ENCODE results near the gene IFT172. TPM values are rescaled to one million over a fixed set of nuclear protein-coding genes. Genes with fewer than 3 reads are reported as not detected.
"Not testable (repeated sequence)": the region's sequence is repeated elsewhere in the genome, so short reads cannot be mapped to it uniquely, and the experiment has no call there.

IFT172 gene
- total RNA-seq, 1 donor from 2014 or later = 12.4 TPM

DNA sequence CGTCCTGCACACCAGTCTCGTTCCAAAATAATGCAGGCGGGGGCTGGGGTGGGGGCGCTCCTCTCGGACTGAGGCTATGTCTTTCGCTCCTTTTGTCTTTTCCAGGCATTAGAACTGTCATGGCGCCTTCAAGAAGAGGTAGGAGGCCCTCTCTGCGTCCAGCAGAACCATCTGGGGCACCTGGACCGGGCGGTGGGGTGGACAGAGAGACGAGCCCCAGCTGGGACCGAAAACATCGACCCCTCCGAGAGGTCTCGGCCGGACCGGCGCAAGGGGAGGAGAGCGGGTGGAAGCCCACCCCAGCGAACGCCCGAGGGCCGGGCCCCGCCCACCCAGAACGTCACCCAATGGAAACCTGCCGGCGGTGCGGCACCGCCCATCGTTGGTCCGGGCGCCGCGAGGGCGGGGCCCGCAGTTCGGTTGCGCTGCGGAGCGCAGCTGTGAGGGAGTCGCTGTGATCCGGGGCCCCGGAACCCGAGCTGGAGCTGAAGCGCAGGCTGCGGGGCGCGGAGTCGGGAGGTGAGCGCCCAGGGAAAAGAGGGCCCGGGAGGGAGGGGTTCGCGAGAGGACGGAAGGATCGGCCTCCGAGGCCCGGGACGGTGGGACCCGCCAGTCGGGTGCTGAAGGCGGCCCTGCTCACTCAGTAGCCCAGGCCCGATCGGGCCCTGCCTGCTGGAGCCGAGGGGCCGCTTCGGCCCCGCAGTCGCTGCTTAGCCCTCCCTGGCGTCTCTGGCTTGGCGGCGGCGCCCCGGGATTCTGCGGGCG lies 61.1 kb downstream of the IFT172 start, which contains the start of gene NRBP1:
NRBP1 (plus strand) TSS at position 419 of the 765 bp plus-strand sequence. CDS start 4,643 bp downstream, outside the sequence.
- Mint-ChIP-seq H3K4me1 (peaks cover 28% of the 10 kb centered on the region), H3K4me3 (peak within 1 kb of the TSS; percentile 97), H3K9me3 (no peaks in the 10 kb centered on the region), H3K27ac (peak within 1 kb of the TSS; percentile 99), H3K27me3 (peaks cover 2% of the 10 kb centered on the region), H3K36me3 (ENCODE audit: low read depth) (peaks cover 10% of the 10 kb centered on the region)
- DNase-seq = peak; percentile 99
- intact Hi-C loops (cut with micrococcal nuclease) = loop anchor here (1.0 to 5.0 kb wide), 9 partner anchors 19 to 964 kb away; partner anchors contain the start of genes CAD, EIF2B4, FOSL2 and GTF3C2

DNA sequence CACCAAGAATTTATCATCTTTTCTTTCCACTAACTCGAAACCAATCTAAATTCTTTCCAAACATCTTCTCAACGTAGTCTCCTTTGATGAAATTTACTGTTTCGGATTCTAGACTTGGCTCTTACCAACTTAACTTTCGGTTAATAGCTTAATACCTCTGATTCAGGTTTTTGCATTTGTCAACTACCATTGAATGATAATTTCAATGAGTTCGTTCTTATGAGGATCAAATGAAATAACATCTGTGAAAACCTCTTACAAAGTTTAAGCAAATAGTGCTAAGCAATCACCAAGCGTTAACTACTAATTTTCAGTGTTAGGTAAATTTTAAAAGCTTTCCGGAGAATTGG lies 61.7 kb downstream of the IFT172 start:
- intact Hi-C loops (cut with micrococcal nuclease) = loop anchor here (1.0 to 5.0 kb wide), 9 partner anchors 19 to 965 kb away; partner anchors contain the start of genes CAD, EIF2B4, FOSL2 and GTF3C2
- Mint-ChIP-seq H3K4me1 (peaks cover 25% of the 10 kb centered on the region), H3K27me3 (peaks cover 2% of the 10 kb centered on the region), H3K9me3 (no peaks in the 10 kb centered on the region), H3K36me3 (ENCODE audit: low read depth) (peaks cover 5% of the 10 kb centered on the region), H3K27ac (peak overlapping the region; percentile 99), H3K4me3 (peak overlapping the region; percentile 97)
- no peak for DNase-seq

DNA sequence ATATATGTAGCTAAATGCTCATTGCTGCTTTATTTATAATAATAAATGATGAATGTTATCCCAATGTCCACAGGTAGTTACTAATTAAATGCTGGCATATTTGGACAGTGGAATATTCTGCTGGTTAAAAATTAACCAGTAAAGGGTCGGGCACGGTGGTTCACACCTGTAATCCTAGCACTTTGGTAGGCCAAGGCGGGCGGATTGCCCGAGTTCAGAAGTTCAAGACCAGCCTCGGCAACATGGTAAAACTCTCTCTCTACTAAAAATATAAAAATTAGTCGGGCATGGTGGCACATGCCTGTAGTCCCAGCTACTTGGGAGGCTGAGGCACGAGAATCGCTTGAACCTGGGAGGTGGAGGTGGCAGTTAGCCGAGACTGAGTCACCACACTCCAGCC lies 64.5 kb downstream of the IFT172 start:
- intact Hi-C loops (cut with micrococcal nuclease) = loop anchor here (5.0 kb wide), 2 partner anchors 208 to 257 kb away; partner anchors contain the start of gene CAD
- not testable (repeated sequence) for H3K36me3 Mint-ChIP-seq (ENCODE audit: low read depth); DNase-seq; H3K27ac Mint-ChIP-seq; H3K4me3 Mint-ChIP-seq; H3K9me3 Mint-ChIP-seq; H3K27me3 Mint-ChIP-seq
- peaks cover 15% of the 10 kb centered on the region for H3K4me1 Mint-ChIP-seq

DNA sequence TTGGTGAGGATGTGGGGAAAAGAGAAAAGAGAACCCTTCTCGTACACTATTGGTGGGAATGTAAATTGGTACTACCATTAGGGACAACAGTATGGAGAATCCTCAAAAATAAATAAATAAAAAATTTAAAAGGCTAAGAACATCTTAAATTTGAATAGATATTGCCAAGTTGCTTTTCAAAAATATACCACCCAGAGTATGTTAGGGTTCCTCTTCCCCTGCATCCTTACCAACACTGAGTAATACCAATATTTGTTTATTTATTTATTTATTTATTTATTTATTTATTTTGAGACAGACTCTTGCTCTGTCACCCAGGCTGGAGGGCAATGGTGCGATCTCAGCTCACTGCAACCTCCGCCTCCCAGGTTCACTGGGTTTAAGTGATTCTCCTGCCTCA lies 66.6 kb downstream of the IFT172 start:
- intact Hi-C loops (cut with micrococcal nuclease) = no loop called here
- H3K36me3 Mint-ChIP-seq (ENCODE audit: low read depth) = no peaks in the 10 kb centered on the region
- no peaks in the 10 kb centered on the region for H3K9me3 Mint-ChIP-seq
- no peak overlapping the region for H3K4me3 Mint-ChIP-seq
- H3K27me3 Mint-ChIP-seq = peaks cover 7% of the 10 kb centered on the region
- H3K4me1 Mint-ChIP-seq = peaks cover 5% of the 10 kb centered on the region
- H3K27ac Mint-ChIP-seq = no peak overlapping the region
- DNase-seq = no peak

DNA sequence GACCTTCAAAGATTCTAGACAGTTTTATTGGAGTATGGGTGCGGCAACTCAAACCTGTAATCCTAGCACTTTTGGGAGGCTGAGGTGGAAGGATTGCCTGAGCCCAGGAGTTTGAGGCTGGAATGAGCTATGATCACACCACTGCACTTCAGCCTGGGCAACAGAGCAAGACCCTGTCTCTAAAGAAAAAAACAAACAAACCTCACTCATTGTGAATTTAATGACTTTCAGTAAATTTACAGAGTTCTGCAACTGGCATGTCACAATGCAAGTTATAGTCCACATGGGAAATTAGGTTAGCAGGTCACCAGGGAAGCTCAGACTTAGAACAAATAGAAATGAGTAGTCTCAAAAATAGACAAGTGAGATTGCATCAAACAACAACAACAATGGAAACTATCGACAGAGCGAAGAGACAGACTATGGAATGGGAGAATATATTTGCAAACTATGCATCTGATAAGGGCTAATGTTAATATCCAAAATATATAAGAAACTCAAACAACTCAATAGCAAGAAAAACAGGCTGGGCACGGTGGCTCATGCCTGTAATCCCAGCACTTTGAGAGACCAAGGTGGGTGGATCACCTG lies 67.8 kb downstream of the IFT172 start:
- H3K36me3 Mint-ChIP-seq (ENCODE audit: low read depth) = no peaks in the 10 kb centered on the region
- no peaks in the 10 kb centered on the region for H3K9me3 Mint-ChIP-seq
- intact Hi-C loops (cut with micrococcal nuclease) = no loop called here
- H3K4me3 Mint-ChIP-seq = no peak overlapping the region
- no peaks in the 10 kb centered on the region for H3K4me1 Mint-ChIP-seq
- no peak for DNase-seq
- H3K27me3 Mint-ChIP-seq = peaks cover 7% of the 10 kb centered on the region
- no peak overlapping the region for H3K27ac Mint-ChIP-seq

DNA sequence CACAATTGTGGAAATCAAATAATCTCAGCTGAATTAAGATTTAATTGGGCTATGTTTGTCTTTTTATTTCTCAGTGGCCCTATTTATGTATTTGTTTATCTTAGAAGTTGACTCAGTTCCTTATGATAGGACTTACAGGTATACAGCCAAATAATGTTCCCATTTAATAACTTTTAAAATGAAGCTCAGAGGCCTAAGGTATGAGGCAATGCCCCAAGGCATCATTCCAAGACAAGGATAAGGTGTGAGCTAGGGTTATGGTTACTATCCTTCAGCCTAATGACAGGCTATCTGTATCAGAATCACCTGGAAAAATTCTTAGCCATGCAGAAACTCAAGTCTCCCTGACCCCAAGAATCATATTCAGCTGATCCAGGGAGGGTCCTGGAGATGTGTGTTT lies 68.5 kb downstream of the IFT172 start:
- no peaks in the 10 kb centered on the region for H3K36me3 Mint-ChIP-seq (ENCODE audit: low read depth)
- no peaks in the 10 kb centered on the region for H3K4me1 Mint-ChIP-seq
- H3K27me3 Mint-ChIP-seq = peaks cover 7% of the 10 kb centered on the region
- H3K4me3 Mint-ChIP-seq = no peak overlapping the region
- DNase-seq = no peak
- intact Hi-C loops (cut with micrococcal nuclease) = no loop called here
- H3K27ac Mint-ChIP-seq = no peak overlapping the region
- H3K9me3 Mint-ChIP-seq = no peaks in the 10 kb centered on the region

DNA sequence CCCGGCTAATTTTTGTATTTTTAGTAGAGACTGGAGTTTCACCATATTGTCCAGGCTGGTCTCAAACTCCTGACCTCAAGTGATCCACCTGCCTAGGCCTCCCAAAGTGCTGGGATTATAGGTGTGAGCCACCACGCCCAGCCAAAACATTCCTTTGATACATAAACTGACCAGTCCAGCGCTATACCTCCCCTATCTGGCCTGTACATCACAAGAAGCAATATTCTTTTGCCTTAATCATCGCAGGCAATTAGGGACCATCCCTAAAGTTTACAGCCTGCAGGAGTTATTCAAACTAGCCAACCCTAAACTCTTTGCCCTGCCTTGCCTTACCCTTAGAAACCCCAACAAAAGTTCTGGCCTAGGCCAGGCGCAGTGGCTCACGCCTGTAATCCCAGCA lies 73.4 kb downstream of the IFT172 start:
- Mint-ChIP-seq H3K4me1 (peaks cover 4% of the 10 kb centered on the region), H3K27me3 (peaks cover 8% of the 10 kb centered on the region), H3K27ac (no peak overlapping the region), H3K9me3 (peaks cover 3% of the 10 kb centered on the region), H3K36me3 (ENCODE audit: low read depth) (no peaks in the 10 kb centered on the region), H3K4me3 (no peak overlapping the region)
- no peak for DNase-seq
- intact Hi-C loops (cut with micrococcal nuclease) = no loop called here

DNA sequence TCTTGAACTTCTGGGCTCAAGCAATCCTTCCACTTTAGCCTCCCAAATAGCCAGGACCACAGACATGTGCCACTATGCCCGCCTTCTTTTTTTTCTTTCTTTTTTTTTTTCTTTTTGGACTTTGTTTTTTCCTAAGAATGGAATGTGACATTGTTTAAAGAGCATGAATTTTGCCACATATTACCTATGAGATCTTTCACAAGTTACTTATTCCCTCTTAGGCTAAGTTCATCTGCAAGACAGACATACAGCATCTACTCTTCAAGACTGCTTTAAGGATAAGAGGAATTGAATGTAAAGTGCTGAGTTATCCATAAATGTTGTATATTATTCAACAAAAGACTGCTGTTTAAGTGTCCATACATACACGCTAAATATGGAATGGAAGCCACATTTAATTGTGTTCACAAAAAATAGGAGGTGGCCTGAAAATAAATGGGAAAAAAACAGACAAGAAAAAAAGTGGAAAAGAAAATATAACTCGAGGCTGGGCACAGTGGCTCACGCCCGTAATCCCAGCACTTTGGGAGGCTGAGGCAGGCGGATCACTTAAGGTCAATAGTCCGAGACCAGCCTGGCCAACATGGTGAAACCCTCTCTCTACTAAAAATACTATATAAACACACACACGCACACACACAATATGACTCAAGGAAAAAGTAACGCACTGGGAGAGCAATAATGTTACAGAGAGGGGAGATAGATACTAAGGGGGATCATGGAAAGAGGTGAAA lies 77.0 kb downstream of the IFT172 start:
- H3K36me3 Mint-ChIP-seq (ENCODE audit: low read depth) = peaks cover 6% of the 10 kb centered on the region
- no peak for DNase-seq
- peaks cover 8% of the 10 kb centered on the region for H3K27me3 Mint-ChIP-seq
- H3K4me1 Mint-ChIP-seq = peaks cover 17% of the 10 kb centered on the region
- no peak overlapping the region for H3K4me3 Mint-ChIP-seq
- H3K27ac Mint-ChIP-seq = no peak overlapping the region
- intact Hi-C loops (cut with micrococcal nuclease) = no loop called here
- peaks cover 3% of the 10 kb centered on the region for H3K9me3 Mint-ChIP-seq

DNA sequence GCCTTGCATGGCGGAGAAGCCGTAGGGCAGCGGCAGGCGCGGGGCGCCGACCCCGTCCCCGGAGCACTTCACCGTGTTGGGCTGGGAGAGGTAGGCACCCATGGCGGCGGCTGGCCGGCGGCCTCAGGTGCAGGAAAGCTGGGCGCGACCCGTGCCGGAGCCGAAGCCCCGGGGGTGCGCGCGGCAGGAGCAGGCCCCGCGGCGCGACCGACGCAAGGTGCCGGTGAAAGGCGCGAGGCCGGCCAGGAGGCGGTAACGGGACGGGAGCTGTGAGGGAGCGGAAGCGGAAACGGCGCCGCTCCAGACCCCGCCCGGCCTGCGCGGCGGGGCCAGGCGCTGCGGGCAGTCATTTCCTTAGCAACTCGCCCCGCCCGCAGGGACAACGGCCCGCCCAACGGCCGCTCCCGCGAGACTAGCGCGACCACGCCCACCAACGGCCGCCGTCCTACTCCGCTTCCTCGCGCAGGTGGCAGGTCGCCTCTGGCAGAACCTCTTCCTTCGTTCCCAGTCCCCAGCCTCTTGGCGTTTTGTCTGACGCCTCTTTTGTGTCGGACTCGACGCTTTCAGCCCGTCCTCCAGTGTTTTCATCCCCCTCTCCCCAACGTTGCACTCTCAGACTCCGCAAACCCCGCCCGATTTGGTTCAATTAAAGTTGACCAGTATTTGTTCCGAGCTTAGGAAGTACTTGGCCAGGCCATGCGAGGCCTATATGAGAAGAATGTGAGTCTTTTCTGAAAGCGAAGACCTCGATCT lies 80.0 kb downstream of the IFT172 start, which contains the start of gene PPM1G:
PPM1G (minus strand) TSS at position 271 of the 753 bp plus-strand sequence; CDS start at position 102, 169 bp downstream.
- peak within 1 kb of the TSS; percentile 98 for H3K4me3 Mint-ChIP-seq
- H3K9me3 Mint-ChIP-seq = peaks cover 3% of the 10 kb centered on the region
- peak; percentile 99 for DNase-seq
- intact Hi-C loops (cut with micrococcal nuclease) = loop anchor here (1.0 to 10.0 kb wide), 7 partner anchors 19 to 255 kb away; partner anchors contain the start of genes EIF2B4, GTF3C2, IFT172 and NRBP1
- peak within 1 kb of the TSS; percentile 89 for H3K27ac Mint-ChIP-seq
- H3K27me3 Mint-ChIP-seq = peaks cover 5% of the 10 kb centered on the region
- peaks cover 26% of the 10 kb centered on the region for H3K36me3 Mint-ChIP-seq (ENCODE audit: low read depth)
- peaks cover 30% of the 10 kb centered on the region for H3K4me1 Mint-ChIP-seq

DNA sequence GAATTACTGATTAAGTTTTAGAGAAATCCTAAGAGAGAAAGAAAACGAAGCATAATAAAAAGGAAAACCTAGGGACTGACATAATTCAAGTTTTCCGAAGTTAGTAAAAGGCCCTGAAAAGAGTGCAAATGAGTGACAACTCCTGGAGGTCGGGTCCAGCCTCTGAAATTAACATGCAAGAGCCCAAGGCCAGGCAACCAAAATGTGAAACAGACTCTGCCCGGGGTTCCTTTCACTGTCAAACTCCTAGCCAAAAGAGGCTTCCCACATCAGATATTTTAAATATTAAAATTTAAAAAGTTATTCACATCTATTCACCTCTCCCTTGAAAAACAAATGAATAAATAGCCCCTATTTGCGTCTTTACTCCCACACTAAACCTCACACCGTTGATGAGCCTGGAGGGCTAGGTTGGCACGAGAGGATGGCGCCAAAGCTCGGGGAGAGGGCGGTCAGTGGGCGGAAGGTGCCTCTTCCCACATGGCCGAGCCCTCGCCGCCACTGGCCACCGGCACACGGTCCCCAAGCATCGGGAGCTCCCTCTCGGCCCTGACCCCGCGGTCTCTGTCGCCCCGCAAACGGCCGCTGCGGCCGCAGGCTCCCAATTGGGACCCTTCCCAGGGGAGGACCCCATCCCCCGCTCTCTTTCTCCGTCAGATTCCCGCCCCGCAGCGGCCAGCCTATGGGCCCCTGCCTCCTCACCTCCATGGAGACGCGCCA lies 80.8 kb downstream of the IFT172 start:
- Mint-ChIP-seq H3K27me3 (peaks cover 5% of the 10 kb centered on the region), H3K4me3 (peak overlapping the region; percentile 98), H3K4me1 (peaks cover 32% of the 10 kb centered on the region), H3K36me3 (ENCODE audit: low read depth) (peaks cover 29% of the 10 kb centered on the region), H3K9me3 (peaks cover 3% of the 10 kb centered on the region), H3K27ac (peak overlapping the region; percentile 86)
- intact Hi-C loops (cut with micrococcal nuclease) = loop anchor here (1.0 to 10.0 kb wide), 7 partner anchors 20 to 256 kb away; partner anchors contain the start of genes EIF2B4, GTF3C2, IFT172 and NRBP1
- DNase-seq = peak; percentile 71

DNA sequence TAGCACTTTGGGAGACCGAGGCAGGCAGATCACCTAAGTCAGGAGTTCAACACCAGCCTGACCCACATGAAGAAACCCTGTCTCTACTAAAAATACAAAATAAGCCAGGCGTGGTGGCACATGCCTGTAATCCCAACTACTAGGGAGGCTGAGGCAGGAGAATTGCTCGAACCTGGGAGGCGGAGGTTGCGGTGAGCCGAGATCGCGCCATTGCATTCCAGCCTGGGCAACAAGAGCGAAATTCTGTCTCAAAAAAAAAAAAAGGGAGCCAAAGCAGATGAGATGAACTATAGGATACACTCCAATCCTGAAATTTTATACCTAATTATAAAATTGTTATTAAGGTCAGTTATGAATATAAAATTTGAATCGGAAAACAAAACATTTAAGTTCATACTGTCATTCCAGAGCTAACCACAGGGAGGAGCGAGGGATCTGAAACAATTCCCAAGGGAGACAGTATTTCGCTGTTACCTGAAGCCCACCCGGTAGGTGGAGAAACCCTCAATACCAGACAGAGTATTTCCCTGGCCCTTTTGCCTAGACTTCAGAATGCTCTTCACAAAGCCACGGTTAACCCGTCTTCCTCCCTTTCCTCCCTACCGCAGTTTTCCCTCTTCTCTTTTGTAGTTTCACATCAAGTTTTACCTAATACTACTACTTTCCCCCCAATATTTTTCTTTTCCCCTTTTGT lies 81.6 kb downstream of the IFT172 start:
- Mint-ChIP-seq H3K9me3 (peaks cover 3% of the 10 kb centered on the region), H3K27ac (peak overlapping the region; percentile 86), H3K4me3 (peak overlapping the region; percentile 98), H3K4me1 (peaks cover 35% of the 10 kb centered on the region), H3K36me3 (ENCODE audit: low read depth) (peaks cover 33% of the 10 kb centered on the region), H3K27me3 (peaks cover 5% of the 10 kb centered on the region)
- intact Hi-C loops (cut with micrococcal nuclease) = loop anchor here (2.0 to 10.0 kb wide), 4 partner anchors 27 to 257 kb away; partner anchors contain the start of genes IFT172, SLC4A1AP, SUPT7L and ZNF512
- no peak for DNase-seq
